NT2/D1 (cell line): Measurements from ENCODE around the gene RNF217.
"Not testable (repeated sequence)": the region's sequence is repeated elsewhere in the genome, so short reads cannot be mapped to it uniquely, and the experiment has no call there.

Experiments
- DNase-seq: peaks from one replicate; pipeline ENCODE4 v3.0.0-alpha.2; 2011; ENCODE audit warnings: low read depth, low spot score
- H3K27me3 ChIP-seq: 2 replicates; pipeline ENCODE4 v1.6.0; 2011; ENCODE audit warnings: mild to moderate bottlenecking; ENCODE audit not compliant: insufficient read length, insufficient read depth
- H3K36me3 ChIP-seq: 2 replicates; pipeline ENCODE4 v1.6.1; 2011; ENCODE audit warnings: mild to moderate bottlenecking, low read length, mixed read lengths; ENCODE audit not compliant: insufficient read depth, insufficient read length
- H3K4me1 ChIP-seq: 2 replicates; pipeline ENCODE4 v1.5.1; 2011; ENCODE audit not compliant: insufficient read depth, insufficient read length
- H3K4me3 ChIP-seq: 2 replicates; pipeline ENCODE4 v1.5.1; 2011; ENCODE audit warnings: low read depth; ENCODE audit not compliant: insufficient read length
- H3K9ac ChIP-seq: 2 replicates; pipeline ENCODE4 v1.6.0; 2011; ENCODE audit warnings: low read depth; ENCODE audit not compliant: insufficient read length
- H3K9me3 ChIP-seq: 2 replicates; pipeline ENCODE4 v1.5.1; 2011; ENCODE audit warnings: mild to moderate bottlenecking, low read length; ENCODE audit not compliant: insufficient read depth
- SUZ12 ChIP-seq: IDR thresholded peaks from 2 replicates; pipeline ENCODE4 v1.6.1; 2011; ENCODE audit not compliant: insufficient read length, insufficient read depth; ENCODE audit errors: extremely low read depth
- YY1 ChIP-seq: IDR thresholded peaks from 2 replicates; pipeline ENCODE4 v1.6.1; 2011; ENCODE audit not compliant: insufficient read length, insufficient read depth
- ZNF274 ChIP-seq: IDR thresholded peaks from 2 replicates; pipeline ENCODE4 v1.6.1; 2011; ENCODE audit warnings: mild to moderate bottlenecking, low read depth, low read length

The RNF217 gene

GRCh38 chr6:124963416-124963785 lies 1.2 kb downstream of the RNF217 start:
- TF ChIP-seq YY1 (no peak), SUZ12 (no peak), ZNF274 (no peak)
- DNase-seq, result no peak
- Histone ChIP-seq H3K4me3 (peak overlapping the region; percentile 79), H3K9ac (peak overlapping the region; percentile 88), H3K27me3 (no peaks in the 10 kb centered on the region), H3K36me3 (peaks cover 7% of the 10 kb centered on the region), H3K9me3 (no peaks in the 10 kb centered on the region), H3K4me1 (no peaks in the 10 kb centered on the region)

DNA sequence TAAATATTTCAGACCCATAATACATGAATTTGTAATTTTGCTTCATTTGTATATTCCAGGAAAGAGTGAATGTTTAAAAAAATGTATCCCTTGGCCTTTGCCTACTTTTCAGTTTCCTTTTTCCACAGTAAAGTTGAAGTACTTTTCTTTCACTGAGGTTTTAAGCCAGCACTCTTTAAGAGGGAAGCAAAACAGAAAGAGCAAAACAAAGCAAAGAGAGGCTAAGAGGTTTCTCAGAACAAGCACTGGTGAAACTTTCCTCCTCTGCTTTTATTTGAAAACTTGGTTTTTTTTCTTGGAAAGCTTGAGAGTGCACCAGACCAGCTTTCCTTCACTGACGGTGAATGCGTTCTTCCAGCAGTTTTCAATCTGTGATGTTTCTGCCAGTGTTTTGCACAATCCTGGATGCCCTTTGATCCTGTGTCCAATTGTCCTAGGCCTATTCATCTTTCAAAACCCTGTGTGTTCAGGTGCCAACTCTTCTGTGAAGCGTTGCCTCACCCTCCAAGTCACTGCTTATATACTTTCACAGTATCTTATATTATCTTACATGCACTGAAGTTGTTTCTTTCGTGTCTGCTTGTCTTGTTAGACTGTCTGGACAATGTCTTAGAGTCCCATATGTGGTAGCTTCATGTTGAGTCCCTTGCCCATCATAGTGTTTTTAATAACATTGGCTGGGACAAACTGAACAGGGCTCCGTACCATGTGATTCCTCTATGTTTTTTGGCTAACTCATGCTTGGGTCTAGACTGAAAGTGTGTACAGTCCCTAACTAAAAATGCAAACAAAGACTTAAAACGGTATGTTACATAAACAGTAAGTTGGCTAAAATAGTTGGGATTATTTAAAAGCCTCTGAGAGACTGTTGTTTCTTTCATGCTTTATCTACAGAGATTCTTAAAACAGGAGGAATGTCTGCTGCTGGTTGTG lies 1.9 kb downstream of the RNF217 start:
- no peak for TF ChIP-seq YY1
- TF ChIP-seq ZNF274, result no peak
- no peak for TF ChIP-seq SUZ12
- Histone ChIP-seq H3K4me1 (no peaks in the 10 kb centered on the region), H3K9me3 (no peaks in the 10 kb centered on the region), H3K36me3 (peaks cover 7% of the 10 kb centered on the region), H3K27me3 (no peaks in the 10 kb centered on the region), H3K9ac (peak overlapping the region; percentile 88), H3K4me3 (peak overlapping the region; percentile 79)
- DNase-seq, result no peak

DNA sequence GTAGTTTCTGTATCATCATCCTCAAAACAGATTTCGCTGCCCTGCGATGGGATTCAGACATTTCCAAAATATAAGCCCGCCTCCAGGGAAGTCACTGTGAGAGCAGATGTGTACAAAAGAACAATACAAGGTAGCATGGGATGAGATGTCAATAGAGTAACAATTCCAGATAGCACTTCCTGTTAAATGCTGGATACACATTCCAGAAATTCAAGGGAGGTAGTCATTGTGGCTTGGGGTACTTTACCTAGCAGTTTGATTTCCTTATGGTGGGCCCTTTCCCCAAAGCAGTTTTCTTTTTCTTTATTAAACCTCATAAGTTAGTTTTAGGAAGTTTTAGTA lies 2.5 kb downstream of the RNF217 start:
- no peaks in the 10 kb centered on the region for H3K9me3 ChIP-seq
- no peak for DNase-seq
- H3K27me3 ChIP-seq, result no peaks in the 10 kb centered on the region
- no peak overlapping the region for H3K9ac ChIP-seq
- no peaks in the 10 kb centered on the region for H3K4me1 ChIP-seq
- peaks cover 7% of the 10 kb centered on the region for H3K36me3 ChIP-seq
- no peak for TF ChIP-seq SUZ12
- TF ChIP-seq YY1, result no peak
- TF ChIP-seq ZNF274, result no peak
- H3K4me3 ChIP-seq, result no peak overlapping the region

DNA sequence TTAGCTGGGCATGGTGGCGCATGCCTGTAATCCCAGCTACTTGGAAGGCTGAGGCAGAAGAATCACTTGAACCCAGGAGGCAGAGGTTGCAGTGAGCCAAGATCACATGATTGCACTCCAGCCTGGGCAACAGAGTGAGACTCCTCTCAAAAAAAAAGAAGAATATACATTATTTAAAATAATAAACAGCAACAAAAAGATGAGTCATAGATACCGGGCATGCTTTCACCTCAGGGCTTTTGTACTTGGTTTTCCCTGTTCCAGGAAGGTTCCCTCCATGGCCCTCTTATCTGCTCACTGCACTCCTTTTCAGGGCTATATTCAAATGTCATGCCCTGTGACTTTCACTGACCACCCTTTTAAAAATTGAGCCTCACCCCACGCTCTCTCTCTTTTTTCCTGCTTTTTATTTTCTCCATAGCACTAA lies 3.2 kb downstream of the RNF217 start:
- DNase-seq, H3K9me3 ChIP-seq, H3K4me3 ChIP-seq, H3K27me3 ChIP-seq, H3K9ac ChIP-seq, H3K36me3 ChIP-seq, H3K4me1 ChIP-seq: not testable (repeated sequence)

DNA sequence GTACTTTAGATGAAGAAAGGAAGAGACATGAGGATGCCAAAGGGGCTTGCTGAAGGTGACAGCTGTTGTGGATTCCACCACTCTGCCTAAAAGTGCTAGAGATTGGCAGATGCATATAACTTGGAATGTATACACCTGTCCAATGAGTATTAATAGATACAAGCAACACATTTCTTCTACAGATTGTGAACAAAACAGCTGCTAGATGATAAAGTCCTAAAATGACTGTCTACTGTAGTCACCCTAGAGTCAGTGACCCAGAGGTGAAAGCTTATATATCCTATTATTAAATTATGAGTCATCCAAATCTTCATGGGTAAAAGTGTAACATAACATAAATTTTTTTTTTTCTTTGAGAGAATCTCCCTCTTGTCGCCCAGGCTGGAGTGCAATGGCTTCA lies 5.2 kb downstream of the RNF217 start:
- Histone ChIP-seq H3K9me3 (no peaks in the 10 kb centered on the region), H3K4me3 (no peak overlapping the region), H3K9ac (no peak overlapping the region), H3K36me3 (peaks cover 20% of the 10 kb centered on the region), H3K4me1 (no peaks in the 10 kb centered on the region), H3K27me3 (no peaks in the 10 kb centered on the region)
- no peak for TF ChIP-seq ZNF274
- TF ChIP-seq SUZ12, result no peak
- no peak for TF ChIP-seq YY1
- no peak for DNase-seq

DNA sequence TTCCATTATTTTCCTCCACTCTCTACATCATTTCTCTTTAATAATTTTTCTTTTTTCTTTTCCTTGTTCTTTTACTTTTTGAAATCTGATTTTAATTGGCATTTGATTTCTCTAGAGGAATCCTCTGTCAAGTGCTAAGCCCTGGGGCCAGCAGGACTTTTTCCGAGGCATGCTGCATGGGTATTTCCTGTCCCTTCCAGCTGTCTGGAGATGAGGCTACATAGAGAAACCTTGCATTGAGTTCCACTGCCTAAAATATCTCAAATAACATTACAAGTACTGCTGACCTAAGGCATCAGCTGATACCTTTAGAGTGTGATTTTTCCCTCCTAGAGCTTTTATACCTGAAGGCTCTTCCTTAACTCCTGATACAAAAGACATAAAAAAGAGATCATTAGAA lies 6.2 kb downstream of the RNF217 start:
- DNase-seq, result no peak
- H3K4me1 ChIP-seq, result no peaks in the 10 kb centered on the region
- no peak overlapping the region for H3K9ac ChIP-seq

GRCh38 chr6:124970243-124970642 lies 8.0 kb downstream of the RNF217 start:
- TF ChIP-seq ZNF274, result no peak
- DNase-seq, result no peak
- Histone ChIP-seq H3K27me3 (no peaks in the 10 kb centered on the region), H3K9me3 (no peaks in the 10 kb centered on the region), H3K36me3 (peaks cover 34% of the 10 kb centered on the region), H3K4me1 (no peaks in the 10 kb centered on the region), H3K9ac (no peak overlapping the region), H3K4me3 (no peak overlapping the region)

More for the DNA sequence above, 6.2 kb downstream of the RNF217 start:
- TF ChIP-seq YY1 (no peak), SUZ12 (no peak), ZNF274 (no peak)
- Histone ChIP-seq H3K36me3 (peaks cover 29% of the 10 kb centered on the region), H3K9me3 (no peaks in the 10 kb centered on the region), H3K4me3 (no peak overlapping the region), H3K27me3 (no peaks in the 10 kb centered on the region)
